A673 (cell line): ENCODE results near the gene SEC62. TPM values are rescaled to one million over a fixed set of nuclear protein-coding genes. Genes with fewer than 3 reads are reported as not detected.

Experiments
- BruUV-seq: library from RNA; stranded (reverse); fragments of 400-500 nt; replicated peaks from 2 replicates; lab custom pipeline; 2021; lab: Mats Ljungman, UMichigan
- CTCF ChIA-PET: fragments of 300-600 bp; sonication (Branson Sonifier 250); formaldehyde crosslinking; loops from one replicate; lab custom pipeline; 2022; ENCODE audit warnings: antibody characterized with exemption; lab: Charles Lee
- POLR2A ChIA-PET: fragments of 300-600 bp; sonication (Branson Sonifier 250); formaldehyde crosslinking; loops from one replicate; lab custom pipeline; 2022; ENCODE audit warnings: antibody characterized with exemption; ENCODE audit not compliant: low non-redundant PET; lab: Charles Lee
- DNase-seq: peaks from one replicate; pipeline ENCODE4 v3.0.0-alpha.2; 2015; ENCODE audit warnings: low spot score
- H3K27ac ChIP-seq: fragments of 200-600 bp; sonication (generic); 2 replicates; pipeline ENCODE4 v1.5.1; 2016; ENCODE audit warnings: mixed run types, low read depth, mild to moderate bottlenecking, mixed read lengths, antibody characterized with exemption, low read length; ENCODE audit not compliant: poor library complexity, severe bottlenecking
- H3K27me3 ChIP-seq: fragments of 200-600 bp; sonication (generic); replicated peaks from 2 replicates; pipeline ENCODE4 v1.6.1; 2017; ENCODE audit warnings: mixed run types, low read depth, mild to moderate bottlenecking, mixed read lengths, antibody characterized with exemption, low read length; ENCODE audit not compliant: insufficient read depth, poor library complexity
- H3K36me3 ChIP-seq: fragments of 200-600 bp; sonication (generic); 2 replicates; pipeline ENCODE4 v1.6.1; 2016; ENCODE audit warnings: mixed run types, mild to moderate bottlenecking, mixed read lengths, antibody characterized with exemption, low read length; ENCODE audit not compliant: insufficient read depth, poor library complexity, severe bottlenecking
- H3K4me1 ChIP-seq: fragments of 200-600 bp; sonication (generic); 2 replicates; pipeline ENCODE4 v1.6.1; 2017; ENCODE audit warnings: mixed run types, mild to moderate bottlenecking, mixed read lengths, antibody characterized with exemption, low read length; ENCODE audit not compliant: insufficient read depth, poor library complexity, severe bottlenecking
- H3K4me3 ChIP-seq: fragments of 200-600 bp; sonication (generic); 2 replicates; pipeline ENCODE4 v1.5.1; 2016; ENCODE audit warnings: low read depth, mixed run types, mild to moderate bottlenecking, mixed read lengths, low read length; ENCODE audit not compliant: poor library complexity, severe bottlenecking
- H3K9me3 ChIP-seq: fragments of 200-600 bp; sonication (generic); 2 replicates; pipeline ENCODE4 v1.6.1; 2016; ENCODE audit warnings: mixed run types, low read depth, mild to moderate bottlenecking, mixed read lengths, antibody characterized with exemption, low read length; ENCODE audit not compliant: poor library complexity, severe bottlenecking
- CTCF ChIP-seq: fragments of 300-800, 200-600 bp; sonication (generic); conservative IDR thresholded peaks from 2 replicates; pipeline ENCODE4 v1.5.1; 2017; ENCODE audit warnings: low read depth, mild to moderate bottlenecking, antibody characterized with exemption, low read length, moderate library complexity, mixed read lengths
- EZH2 ChIP-seq: fragments of 200-600 bp; sonication (generic); IDR thresholded peaks from 2 replicates; pipeline ENCODE4 v1.6.1; 2017; ENCODE audit warnings: borderline replicate concordance, low read depth, mild to moderate bottlenecking, mixed read lengths, antibody characterized with exemption, low read length; ENCODE audit not compliant: poor library complexity, severe bottlenecking
- intact Hi-C: fragments of 100-400 bp; cut with micrococcal nuclease; formaldehyde crosslinking; loops from one replicate; pipeline ENCODE4 v1.10.0; 2022; ENCODE audit not compliant: unreplicated experiment
- total RNA-seq: library from RNA; stranded (reverse); gene quantifications from 2 replicates; pipeline ENCODE4 v1.2.3, GENCODE V29; 2021

Gene SEC62
- total RNA-seq, 1 experiment from 2014 or later, result 80.9 TPM

DNA sequence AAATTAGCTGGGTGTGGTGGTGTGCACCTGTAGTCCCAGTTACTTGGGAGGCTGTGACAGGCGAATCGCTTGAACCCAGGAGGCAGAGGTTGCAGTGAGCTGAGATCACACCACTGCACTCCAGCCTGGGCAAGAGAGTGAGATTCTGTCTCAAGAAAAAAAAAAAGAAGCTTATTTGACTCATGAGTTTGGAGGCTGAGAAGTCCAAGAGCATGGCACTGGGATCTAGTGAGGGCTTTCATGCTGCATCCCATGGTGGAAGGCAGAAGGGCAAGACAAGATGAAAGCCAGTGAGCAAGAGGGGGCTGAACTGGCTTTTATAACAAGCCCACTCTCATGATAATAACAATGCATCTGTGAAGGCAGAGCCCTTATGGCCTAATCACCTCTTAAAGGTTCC, 33.4 kb downstream of the SEC62 start:
- Histone ChIP-seq H3K9me3 (no peaks in the 10 kb centered on the region), H3K27ac (no peak overlapping the region), H3K27me3 (no peaks in the 10 kb centered on the region), H3K36me3 (peaks cover 5% of the 10 kb centered on the region), H3K4me1 (no peaks in the 10 kb centered on the region), H3K4me3 (no peak overlapping the region)
- BruUV-seq, result no TSS peak
- POLR2A ChIA-PET, result interaction anchor here (1.0 kb wide), 1 partner anchor 21 kb away, joined by 11 read pairs; no protein-coding TSS in a partner anchor
- intact Hi-C loops, result no loop called here
- no peak for TF ChIP-seq EZH2
- no peak for TF ChIP-seq CTCF
- no peak for DNase-seq
- CTCF ChIA-PET, result no interaction called here

GRCh38 chr3:170002231-170002630, 35.6 kb downstream of the SEC62 start:
- H3K27me3 ChIP-seq, result no peaks in the 10 kb centered on the region
- H3K27ac ChIP-seq, result no peak overlapping the region
- no TSS peak for BruUV-seq
- TF ChIP-seq EZH2 (no peak), CTCF (no peak)
- no peaks in the 10 kb centered on the region for H3K9me3 ChIP-seq
- no peaks in the 10 kb centered on the region for H3K36me3 ChIP-seq
- no peak overlapping the region for H3K4me3 ChIP-seq
- DNase-seq, result no peak
- CTCF ChIA-PET, result interaction anchor here (0.6 kb wide), 2 partner anchors 19 to 960 kb away, joined by 3 read pairs; no protein-coding TSS in a partner anchor
- intact Hi-C loops, result no loop called here
- POLR2A ChIA-PET, result no interaction called here
- no peaks in the 10 kb centered on the region for H3K4me1 ChIP-seq

- no TSS peak for BruUV-seq
- Histone ChIP-seq H3K4me1 (no peaks in the 10 kb centered on the region), H3K36me3 (no peaks in the 10 kb centered on the region), H3K9me3 (no peaks in the 10 kb centered on the region), H3K27ac (no peak overlapping the region), H3K27me3 (no peaks in the 10 kb centered on the region), H3K4me3 (no peak overlapping the region)
- ChIA-PET POLR2A (no interaction called here), CTCF (no interaction called here)
- DNase-seq, result no peak
- TF ChIP-seq CTCF (no peak), EZH2 (no peak)
- intact Hi-C loops, result no loop called here
Observed at GRCh38 chr3:170002879-170003278, 36.3 kb downstream of the SEC62 start.
